ENCODE data around the gene TRAPPC10.

The TRAPPC10 gene, protein sequence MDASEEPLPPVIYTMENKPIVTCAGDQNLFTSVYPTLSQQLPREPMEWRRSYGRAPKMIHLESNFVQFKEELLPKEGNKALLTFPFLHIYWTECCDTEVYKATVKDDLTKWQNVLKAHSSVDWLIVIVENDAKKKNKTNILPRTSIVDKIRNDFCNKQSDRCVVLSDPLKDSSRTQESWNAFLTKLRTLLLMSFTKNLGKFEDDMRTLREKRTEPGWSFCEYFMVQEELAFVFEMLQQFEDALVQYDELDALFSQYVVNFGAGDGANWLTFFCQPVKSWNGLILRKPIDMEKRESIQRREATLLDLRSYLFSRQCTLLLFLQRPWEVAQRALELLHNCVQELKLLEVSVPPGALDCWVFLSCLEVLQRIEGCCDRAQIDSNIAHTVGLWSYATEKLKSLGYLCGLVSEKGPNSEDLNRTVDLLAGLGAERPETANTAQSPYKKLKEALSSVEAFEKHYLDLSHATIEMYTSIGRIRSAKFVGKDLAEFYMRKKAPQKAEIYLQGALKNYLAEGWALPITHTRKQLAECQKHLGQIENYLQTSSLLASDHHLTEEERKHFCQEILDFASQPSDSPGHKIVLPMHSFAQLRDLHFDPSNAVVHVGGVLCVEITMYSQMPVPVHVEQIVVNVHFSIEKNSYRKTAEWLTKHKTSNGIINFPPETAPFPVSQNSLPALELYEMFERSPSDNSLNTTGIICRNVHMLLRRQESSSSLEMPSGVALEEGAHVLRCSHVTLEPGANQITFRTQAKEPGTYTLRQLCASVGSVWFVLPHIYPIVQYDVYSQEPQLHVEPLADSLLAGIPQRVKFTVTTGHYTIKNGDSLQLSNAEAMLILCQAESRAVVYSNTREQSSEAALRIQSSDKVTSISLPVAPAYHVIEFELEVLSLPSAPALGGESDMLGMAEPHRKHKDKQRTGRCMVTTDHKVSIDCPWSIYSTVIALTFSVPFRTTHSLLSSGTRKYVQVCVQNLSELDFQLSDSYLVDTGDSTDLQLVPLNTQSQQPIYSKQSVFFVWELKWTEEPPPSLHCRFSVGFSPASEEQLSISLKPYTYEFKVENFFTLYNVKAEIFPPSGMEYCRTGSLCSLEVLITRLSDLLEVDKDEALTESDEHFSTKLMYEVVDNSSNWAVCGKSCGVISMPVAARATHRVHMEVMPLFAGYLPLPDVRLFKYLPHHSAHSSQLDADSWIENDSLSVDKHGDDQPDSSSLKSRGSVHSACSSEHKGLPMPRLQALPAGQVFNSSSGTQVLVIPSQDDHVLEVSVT

DNA sequence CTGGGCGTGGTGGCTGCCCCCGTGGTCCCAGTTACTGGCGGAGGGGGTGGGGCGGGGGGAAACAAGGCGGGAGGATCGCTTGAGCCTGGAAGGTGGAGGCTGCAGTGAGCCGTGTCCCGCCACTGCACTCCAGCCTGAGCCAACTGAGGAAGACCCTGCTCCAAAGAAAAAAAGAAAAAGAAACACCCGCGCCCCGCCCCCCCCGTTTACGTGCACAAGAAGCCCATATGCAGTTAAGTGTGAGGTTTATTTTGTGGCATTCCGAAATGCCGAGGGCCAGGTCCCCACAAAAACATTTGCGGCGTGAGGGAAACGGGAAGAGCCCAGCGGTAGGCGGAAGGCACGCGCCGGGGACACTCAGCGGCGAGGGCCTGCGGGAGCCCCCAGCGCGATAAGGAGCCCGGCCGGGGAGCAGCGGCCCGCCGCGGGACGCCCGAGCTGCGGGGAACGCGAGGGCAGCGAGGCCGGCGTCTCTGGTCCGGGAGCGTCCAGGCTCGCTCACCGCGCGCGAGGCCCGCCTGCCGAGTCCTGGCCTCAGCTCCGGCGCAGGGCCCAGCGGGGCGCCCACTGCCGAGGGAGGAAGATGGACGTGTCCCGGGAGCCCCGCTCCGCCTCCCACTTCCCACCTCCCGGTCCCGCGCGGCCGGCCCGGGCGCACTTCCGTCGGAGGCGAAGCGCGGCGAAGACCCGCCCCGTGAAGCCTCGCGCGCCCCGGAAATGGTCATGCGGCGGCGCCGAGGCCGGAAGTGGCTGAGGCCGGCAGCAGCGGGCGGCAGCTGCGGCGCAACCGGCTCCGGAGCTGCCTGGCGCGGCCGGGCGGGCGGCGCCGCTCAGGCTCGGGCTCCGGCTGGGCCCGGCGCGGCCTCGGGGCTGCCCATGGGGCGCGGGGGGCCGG lies at the start of gene TRAPPC10:
Gene TRAPPC10 (plus strand): TSS at position 731 of the 895 bp plus-strand sequence. CDS start 185 bp downstream, outside the sequence.
- DNase-seq, result peak; percentile 57

DNA sequence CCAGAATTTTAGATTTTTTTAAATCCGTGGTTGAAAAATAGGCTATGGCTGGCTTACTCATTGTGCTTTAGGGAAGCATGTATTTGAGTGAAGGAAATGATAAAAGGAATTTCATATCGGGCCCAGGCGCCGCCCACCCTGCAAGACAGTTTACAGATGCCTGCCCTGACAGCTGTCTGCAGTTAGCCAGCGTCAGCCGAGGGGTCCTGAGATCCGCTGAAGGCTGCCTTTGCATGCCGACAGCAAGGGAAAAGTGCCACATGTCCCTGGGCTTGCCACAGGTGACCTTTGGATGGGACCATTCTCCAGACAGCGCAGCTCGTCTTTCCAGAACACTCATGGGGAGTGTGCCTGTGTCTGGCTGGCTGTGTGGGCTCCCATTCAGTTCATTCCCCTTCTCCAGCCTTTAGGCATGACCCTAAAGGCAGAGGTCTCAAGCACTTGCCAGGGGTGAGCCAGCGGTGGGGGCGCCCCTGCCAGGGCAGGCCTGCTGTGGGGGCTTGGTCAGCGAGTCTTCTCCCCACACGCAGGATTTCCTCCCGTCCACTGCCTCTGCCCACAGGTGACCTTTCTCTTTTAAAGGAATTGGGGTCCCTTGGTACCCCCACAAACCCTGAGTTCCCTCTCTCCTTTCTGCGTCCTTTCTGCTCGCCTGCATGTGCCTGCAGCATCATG lies 46.1 kb upstream of the TRAPPC10 start:
- DNase-seq, result no peak

DNA sequence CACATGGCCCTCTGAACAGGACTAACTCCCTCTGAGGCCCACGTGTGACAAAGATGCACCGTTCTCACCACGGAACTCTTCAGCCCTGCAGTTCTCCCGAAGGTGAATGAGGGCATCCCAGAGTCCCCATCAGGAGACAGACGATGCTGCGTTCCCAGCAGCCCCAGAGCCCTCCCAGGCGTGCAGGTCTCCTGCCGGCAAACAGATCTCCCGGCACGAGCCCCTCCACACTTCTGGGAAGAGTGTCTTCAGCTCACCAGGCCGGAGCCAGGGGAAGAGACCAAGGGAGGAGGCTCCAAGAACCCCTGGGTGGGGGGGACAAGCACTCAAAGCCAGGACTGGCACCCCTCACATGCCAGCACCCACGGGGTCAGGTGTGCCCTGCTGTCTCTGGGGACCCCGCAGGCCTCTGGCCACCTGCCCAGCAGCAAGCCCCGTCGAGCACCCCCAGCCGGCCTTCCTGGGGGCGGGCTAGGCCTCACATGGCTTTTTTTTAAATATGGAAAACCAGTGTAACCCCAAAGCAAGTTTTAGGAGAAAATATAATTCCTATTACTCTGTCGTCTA lies 45.1 kb upstream of the TRAPPC10 start:
- DNase-seq, result no peak

GRCh38 chr21:43967981-43968380 lies 44.1 kb upstream of the TRAPPC10 start:
- DNase-seq, result no peak

GRCh38 chr21:43968410-43969114 lies 43.5 kb upstream of the TRAPPC10 start:
- no peak for DNase-seq

- DNase-seq, result no peak
Measured at GRCh38 chr21:43969115-43969444, 43.0 kb upstream of the TRAPPC10 start.

GRCh38 chr21:43970551-43970950 lies 41.6 kb upstream of the TRAPPC10 start:
- DNase-seq, result peak; percentile 35

DNA sequence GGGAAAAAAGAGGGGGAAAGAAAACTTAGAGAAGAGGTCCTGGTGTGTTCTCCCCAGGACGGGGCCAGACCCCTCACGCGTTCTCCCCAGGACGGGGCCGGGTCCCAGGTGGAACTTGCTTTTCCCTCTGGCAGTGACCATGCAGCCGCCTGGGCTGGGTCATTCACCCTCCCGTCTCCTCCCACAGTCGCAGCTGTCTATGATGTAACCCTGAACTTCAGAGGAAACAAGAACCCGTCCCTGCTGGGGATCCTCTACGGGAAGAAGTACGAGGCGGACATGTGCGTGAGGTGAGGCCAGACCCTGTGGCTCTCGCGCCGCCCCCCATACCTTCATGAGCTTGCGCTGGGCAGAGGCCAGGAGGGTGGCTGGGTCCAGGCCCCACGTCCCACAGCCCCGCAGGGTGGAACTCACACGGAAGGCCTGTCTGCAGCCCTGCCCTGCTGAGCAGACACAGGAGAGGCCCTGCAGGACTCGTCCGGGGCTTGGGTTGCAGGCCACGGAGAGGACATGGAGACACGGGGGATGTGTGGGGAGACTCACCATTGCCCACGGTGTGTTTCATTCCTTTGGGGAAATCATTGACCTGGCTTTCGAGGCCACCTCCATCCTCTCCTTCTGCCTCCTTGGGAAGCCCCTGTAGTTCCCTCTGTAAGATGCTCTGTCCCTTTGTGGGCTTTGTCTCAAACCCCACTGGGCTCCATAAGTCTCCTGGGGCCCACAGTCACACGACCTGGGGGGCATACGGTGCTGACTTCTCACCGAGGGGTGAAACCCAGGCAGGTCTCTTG lies 40.7 kb upstream of the TRAPPC10 start:
- no peak for DNase-seq

DNA sequence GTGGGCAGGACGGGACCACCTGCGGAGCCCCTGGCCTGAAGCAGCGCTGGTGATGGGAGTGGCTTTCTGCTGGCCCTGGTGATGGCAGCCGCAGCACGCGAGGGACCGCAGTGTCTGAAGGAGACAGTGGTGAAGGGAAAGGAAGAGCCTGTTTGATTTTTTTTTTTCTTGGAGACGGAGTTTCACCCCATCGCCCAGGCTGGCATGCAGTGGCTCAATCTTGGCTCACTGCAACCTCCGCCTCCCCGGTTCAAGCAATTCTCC lies 40.2 kb upstream of the TRAPPC10 start:
- no peak for DNase-seq

- DNase-seq, result peak; percentile 57
Measured at GRCh38 chr21:43972850-43973633, 39.1 kb upstream of the TRAPPC10 start.

GRCh38 chr21:43973634-43973955 lies 38.5 kb upstream of the TRAPPC10 start:
- DNase-seq, result no peak

GRCh38 chr21:43974791-43975468 lies 37.2 kb upstream of the TRAPPC10 start:
- no peak for DNase-seq

GRCh38 chr21:43975469-43976098 lies 36.5 kb upstream of the TRAPPC10 start:
- peak; percentile 63 for DNase-seq

DNA sequence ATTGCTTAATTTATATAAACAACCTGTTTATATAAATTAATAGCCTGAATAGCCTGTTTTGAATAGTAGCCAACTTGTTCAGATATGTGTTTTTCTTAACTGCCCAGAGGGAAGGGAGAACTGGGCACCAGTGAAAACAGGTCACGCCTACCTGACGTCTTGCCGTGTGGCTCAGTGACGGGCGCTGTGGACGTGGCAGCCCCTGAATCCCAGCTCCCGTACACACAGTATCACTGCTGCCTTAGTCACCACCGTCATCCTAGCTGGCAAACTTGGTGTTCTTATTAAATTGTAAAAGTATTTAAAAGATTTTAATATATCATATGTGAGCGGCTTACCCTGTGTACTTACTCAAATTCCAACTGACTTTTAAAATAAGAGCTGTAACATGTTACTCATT lies 35.4 kb upstream of the TRAPPC10 start:
- DNase-seq, result no peak

GRCh38 chr21:43978060-43978459 lies 34.0 kb upstream of the TRAPPC10 start:
- DNase-seq, result no peak

DNA sequence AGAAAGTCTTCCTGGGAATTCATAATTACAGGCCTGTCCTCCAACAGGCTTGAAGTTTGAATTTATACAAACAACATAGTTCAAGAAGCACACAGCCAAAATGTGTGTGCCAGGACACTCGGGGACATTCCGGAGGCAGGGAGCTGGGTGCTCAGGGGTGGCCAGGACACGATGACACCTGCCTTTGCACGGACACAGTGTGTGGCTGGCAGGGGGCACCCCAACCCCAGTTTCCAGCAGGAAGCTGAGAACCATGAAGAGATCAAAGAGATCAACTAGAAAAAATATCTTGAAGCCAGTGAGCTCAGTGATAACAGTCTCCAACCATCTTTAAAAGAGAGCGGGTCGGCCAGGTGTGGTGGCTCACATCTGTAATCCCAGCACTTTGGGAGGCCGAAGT lies 32.5 kb upstream of the TRAPPC10 start:
- no peak for DNase-seq

GRCh38 chr21:43981151-43981870 lies 30.8 kb upstream of the TRAPPC10 start:
- DNase-seq, result no peak

GRCh38 chr21:43981871-43982210 lies 30.3 kb upstream of the TRAPPC10 start:
- DNase-seq, result no peak

All from DMS79 treated with DMSO at 0.1 percent for 48 hours (cell line).